B cell (primary cell): ENCODE results near the gene OR13H1.
"Not testable (repeated sequence)": the region's sequence is repeated elsewhere in the genome, so short reads cannot be mapped to it uniquely, and the experiment has no call there.

Experiments
- CTCF ChIP-seq: fragments of 200-600 bp; IDR thresholded peaks from one replicate; pipeline ENCODE4 v1.8.0; 2022; ENCODE audit warnings: antibody characterized with exemption, mild to moderate bottlenecking
- EZH2 ChIP-seq: IDR thresholded peaks from 2 replicates; pipeline ENCODE4 v1.6.1; 2012; ENCODE audit warnings: borderline replicate concordance, low read depth, mild to moderate bottlenecking, moderate library complexity, low read length; ENCODE audit not compliant: insufficient read depth, poor library complexity, severe bottlenecking

GRCh38 chrX:131578735-131579367, 35.0 kb downstream of the OR13H1 start:
- not testable (repeated sequence) for TF ChIP-seq CTCF, EZH2
